ENCODE data around the gene DENND1B. TPM values are rescaled to one million over a fixed set of nuclear protein-coding genes. Genes with fewer than 3 reads are reported as not detected.

DENND1B gene
- total and polyA plus RNA-seq, 2 of the 8 experiments (the other 6 are each of a cell fraction or from before 2014, with no cell fraction given) = 0.74 to 3.3 TPM

DNA sequence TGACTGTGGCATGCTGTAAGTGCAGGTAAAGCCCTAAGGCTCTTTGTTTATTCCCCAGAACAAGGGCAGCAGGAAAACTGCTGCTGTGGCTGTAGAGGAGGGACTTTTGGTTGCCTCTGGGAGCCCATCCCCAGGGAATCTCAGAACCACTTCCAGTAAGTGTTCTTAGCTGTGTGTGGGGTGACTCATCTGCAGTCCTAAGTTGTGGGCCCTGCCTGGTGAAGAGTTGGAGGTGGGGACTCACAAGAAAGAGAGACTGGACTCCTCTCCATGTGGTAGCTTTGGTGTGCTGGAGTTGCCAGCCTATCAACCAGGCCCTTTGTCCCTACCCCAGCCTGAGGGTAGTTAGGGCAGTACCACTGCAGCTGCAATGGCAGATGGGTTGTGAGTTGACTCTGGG is 24.0 kb upstream of the DENND1B start (continued):
- TF ChIP-seq, protein P1, sequence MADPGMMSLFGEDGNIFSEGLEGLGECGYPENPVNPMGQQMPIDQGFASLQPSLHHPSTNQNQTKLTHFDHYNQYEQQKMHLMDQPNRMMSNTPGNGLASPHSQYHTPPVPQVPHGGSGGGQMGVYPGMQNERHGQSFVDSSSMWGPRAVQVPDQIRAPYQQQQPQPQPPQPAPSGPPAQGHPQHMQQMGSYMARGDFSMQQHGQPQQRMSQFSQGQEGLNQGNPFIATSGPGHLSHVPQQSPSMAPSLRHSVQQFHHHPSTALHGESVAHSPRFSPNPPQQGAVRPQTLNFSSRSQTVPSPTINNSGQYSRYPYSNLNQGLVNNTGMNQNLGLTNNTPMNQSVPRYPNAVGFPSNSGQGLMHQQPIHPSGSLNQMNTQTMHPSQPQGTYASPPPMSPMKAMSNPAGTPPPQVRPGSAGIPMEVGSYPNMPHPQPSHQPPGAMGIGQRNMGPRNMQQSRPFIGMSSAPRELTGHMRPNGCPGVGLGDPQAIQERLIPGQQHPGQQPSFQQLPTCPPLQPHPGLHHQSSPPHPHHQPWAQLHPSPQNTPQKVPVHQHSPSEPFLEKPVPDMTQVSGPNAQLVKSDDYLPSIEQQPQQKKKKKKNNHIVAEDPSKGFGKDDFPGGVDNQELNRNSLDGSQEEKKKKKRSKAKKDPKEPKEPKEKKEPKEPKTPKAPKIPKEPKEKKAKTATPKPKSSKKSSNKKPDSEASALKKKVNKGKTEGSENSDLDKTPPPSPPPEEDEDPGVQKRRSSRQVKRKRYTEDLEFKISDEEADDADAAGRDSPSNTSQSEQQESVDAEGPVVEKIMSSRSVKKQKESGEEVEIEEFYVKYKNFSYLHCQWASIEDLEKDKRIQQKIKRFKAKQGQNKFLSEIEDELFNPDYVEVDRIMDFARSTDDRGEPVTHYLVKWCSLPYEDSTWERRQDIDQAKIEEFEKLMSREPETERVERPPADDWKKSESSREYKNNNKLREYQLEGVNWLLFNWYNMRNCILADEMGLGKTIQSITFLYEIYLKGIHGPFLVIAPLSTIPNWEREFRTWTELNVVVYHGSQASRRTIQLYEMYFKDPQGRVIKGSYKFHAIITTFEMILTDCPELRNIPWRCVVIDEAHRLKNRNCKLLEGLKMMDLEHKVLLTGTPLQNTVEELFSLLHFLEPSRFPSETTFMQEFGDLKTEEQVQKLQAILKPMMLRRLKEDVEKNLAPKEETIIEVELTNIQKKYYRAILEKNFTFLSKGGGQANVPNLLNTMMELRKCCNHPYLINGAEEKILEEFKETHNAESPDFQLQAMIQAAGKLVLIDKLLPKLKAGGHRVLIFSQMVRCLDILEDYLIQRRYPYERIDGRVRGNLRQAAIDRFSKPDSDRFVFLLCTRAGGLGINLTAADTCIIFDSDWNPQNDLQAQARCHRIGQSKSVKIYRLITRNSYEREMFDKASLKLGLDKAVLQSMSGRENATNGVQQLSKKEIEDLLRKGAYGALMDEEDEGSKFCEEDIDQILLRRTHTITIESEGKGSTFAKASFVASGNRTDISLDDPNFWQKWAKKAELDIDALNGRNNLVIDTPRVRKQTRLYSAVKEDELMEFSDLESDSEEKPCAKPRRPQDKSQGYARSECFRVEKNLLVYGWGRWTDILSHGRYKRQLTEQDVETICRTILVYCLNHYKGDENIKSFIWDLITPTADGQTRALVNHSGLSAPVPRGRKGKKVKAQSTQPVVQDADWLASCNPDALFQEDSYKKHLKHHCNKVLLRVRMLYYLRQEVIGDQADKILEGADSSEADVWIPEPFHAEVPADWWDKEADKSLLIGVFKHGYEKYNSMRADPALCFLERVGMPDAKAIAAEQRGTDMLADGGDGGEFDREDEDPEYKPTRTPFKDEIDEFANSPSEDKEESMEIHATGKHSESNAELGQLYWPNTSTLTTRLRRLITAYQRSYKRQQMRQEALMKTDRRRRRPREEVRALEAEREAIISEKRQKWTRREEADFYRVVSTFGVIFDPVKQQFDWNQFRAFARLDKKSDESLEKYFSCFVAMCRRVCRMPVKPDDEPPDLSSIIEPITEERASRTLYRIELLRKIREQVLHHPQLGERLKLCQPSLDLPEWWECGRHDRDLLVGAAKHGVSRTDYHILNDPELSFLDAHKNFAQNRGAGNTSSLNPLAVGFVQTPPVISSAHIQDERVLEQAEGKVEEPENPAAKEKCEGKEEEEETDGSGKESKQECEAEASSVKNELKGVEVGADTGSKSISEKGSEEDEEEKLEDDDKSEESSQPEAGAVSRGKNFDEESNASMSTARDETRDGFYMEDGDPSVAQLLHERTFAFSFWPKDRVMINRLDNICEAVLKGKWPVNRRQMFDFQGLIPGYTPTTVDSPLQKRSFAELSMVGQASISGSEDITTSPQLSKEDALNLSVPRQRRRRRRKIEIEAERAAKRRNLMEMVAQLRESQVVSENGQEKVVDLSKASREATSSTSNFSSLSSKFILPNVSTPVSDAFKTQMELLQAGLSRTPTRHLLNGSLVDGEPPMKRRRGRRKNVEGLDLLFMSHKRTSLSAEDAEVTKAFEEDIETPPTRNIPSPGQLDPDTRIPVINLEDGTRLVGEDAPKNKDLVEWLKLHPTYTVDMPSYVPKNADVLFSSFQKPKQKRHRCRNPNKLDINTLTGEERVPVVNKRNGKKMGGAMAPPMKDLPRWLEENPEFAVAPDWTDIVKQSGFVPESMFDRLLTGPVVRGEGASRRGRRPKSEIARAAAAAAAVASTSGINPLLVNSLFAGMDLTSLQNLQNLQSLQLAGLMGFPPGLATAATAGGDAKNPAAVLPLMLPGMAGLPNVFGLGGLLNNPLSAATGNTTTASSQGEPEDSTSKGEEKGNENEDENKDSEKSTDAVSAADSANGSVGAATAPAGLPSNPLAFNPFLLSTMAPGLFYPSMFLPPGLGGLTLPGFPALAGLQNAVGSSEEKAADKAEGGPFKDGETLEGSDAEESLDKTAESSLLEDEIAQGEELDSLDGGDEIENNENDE (IDR thresholded peaks at IDR 0.05; ENCODE audit: insufficient replicate concordance, low read length) = no peak
- no peak for TF ChIP-seq KDM4A (IDR thresholded peaks at IDR 0.05; ENCODE audit: low read depth, low read length, severe bottlenecking)

Data from H1 (cell line).